A549 (cell line): ENCODE results near the gene TRMT11. TPM values are rescaled to one million over a fixed set of nuclear protein-coding genes. Genes with fewer than 3 reads are reported as not detected.
A peak's percentile ranks its signal among the peaks of the same experiment; 100 is the strongest.

Experiments used
- ATAC-seq, 2 experiments: fragments of 200-7000 bp in 1 of 2; fragments of >200 bp in 1 of 2; cut with Nextera tagmentation in 1 of 2; cut with Tn5 transposase in 1 of 2; 3 replicates each; pipeline versions ENCODE4 v1.8.0 to v1.9.1; 2018 to 2020; ENCODE audit warnings: mild to moderate bottlenecking in 1 of 2, moderate library complexity in 1 of 2
- CTCF ChIA-PET: fragments of 300-600 bp; sonication (Branson Sonifier 250); formaldehyde crosslinking; extraction: SDS; loops from one replicate; lab custom pipeline; 2021; ENCODE audit warnings: antibody characterized with exemption, inconsistent platforms; lab: Yijun Ruan, JAX
- POLR2A ChIA-PET: fragments of 350-600 bp; formaldehyde crosslinking; extraction: SDS; loops from one replicate; lab custom pipeline; 2021; ENCODE audit warnings: antibody characterized with exemption, inconsistent platforms; lab: Yijun Ruan, JAX
- DNase-seq, 2 experiments: peaks; one replicate each; pipeline versions ENCODE4 v3.0.0 to v3.0.0-alpha.2; 2011 to 2016; ENCODE audit warnings: low read depth in 1 of 2, low spot score in 1 of 2
- FAIRE-seq: peaks from 2 replicates; lab custom pipeline; 2011; peaks lifted over from hg19 to GRCh38; lab: Jason Lieb, UNC
- H3K27ac ChIP-seq, 2 experiments: fragments of >200 bp; sonication (Bioruptor Twin); formaldehyde crosslinking; 3 replicates each; pipeline ENCODE4 v1.5.1; 2016 to 2017
- H3K4me1 ChIP-seq: fragments of >200 bp; sonication (Bioruptor Twin); formaldehyde crosslinking; 3 replicates; pipeline ENCODE4 v1.6.1; 2016
- H3K4me2 ChIP-seq: fragments of >200 bp; sonication (Bioruptor Twin); formaldehyde crosslinking; 3 replicates; pipeline ENCODE4 v1.6.1; 2016
- H3K4me3 ChIP-seq: fragments of >200 bp; sonication (Bioruptor Twin); formaldehyde crosslinking; 3 replicates; pipeline ENCODE4 v1.5.1; 2016
- H3K9me3 ChIP-seq: fragments of >200 bp; sonication (Bioruptor Twin); formaldehyde crosslinking; 3 replicates; pipeline ENCODE4 v1.6.1; 2016
- CEBPB ChIP-seq, 2 experiments: fragments of >200 bp in 1 of 2; sonication (Bioruptor Twin) in 1 of 2; formaldehyde crosslinking in 1 of 2; IDR thresholded peaks; 2 replicates each; pipeline ENCODE4 v1.6.1; 2012 to 2016
- EHF ChIP-seq: fragments of 250-450 bp; sonication (Bioruptor Pico); IDR thresholded peaks from 2 replicates; pipeline ENCODE4 v1.5.0; 2020; ENCODE audit warnings: mild to moderate bottlenecking
- ESRRA ChIP-seq: fragments of 150-350 bp; IDR thresholded peaks from 2 replicates; pipeline ENCODE4 v1.6.1; 2014; ENCODE audit warnings: mild to moderate bottlenecking, low read length, borderline replicate concordance
- FOSL2 ChIP-seq, 2 experiments: fragments of 450-650 bp in 1 of 2; fragments of >200 bp in 1 of 2; sonication (Bioruptor Twin) in 1 of 2; formaldehyde crosslinking; IDR thresholded peaks; 2 replicates each; pipeline versions ENCODE4 v1.5.0 to v1.6.1; 2016 to 2020; ENCODE audit warnings: mild to moderate bottlenecking in 1 of 2, moderate library complexity in 1 of 2
- GATA3 ChIP-seq: IDR thresholded peaks from 2 replicates; pipeline ENCODE4 v1.6.1; 2012; ENCODE audit warnings: borderline replicate concordance
- HDAC2 ChIP-seq: fragments of 200-600 bp; sonication (generic); IDR thresholded peaks from 2 replicates; pipeline ENCODE4 v1.6.1; 2016
- HOXB13 ChIP-seq: fragments of 250-450 bp; sonication (Bioruptor Pico); IDR thresholded peaks from 2 replicates; pipeline ENCODE4 v1.5.0; 2020; ENCODE audit warnings: low read depth, mild to moderate bottlenecking, moderate library complexity
- HOXB5 ChIP-seq: fragments of 250-450 bp; sonication (Bioruptor Pico); IDR thresholded peaks from 2 replicates; pipeline ENCODE4 v1.5.0; 2020; ENCODE audit warnings: mild to moderate bottlenecking, moderate library complexity
- JUN ChIP-seq, 2 experiments: fragments of >200 bp; sonication (Bioruptor Twin); formaldehyde crosslinking; IDR thresholded peaks; 2 replicates in 1 of 2; 3 replicates in 1 of 2; pipeline ENCODE4 v1.6.1; 2016 to 2017
- KDM1A ChIP-seq: fragments of 200-600 bp; sonication (generic); IDR thresholded peaks from 2 replicates; pipeline ENCODE4 v1.6.1; 2016; ENCODE audit warnings: low read depth, mild to moderate bottlenecking
- MAFK ChIP-seq: fragments of 450-650 bp; IDR thresholded peaks from 2 replicates; pipeline ENCODE4 v1.6.1; 2014; ENCODE audit not compliant: partially characterized antibody
- MYC ChIP-seq: IDR thresholded peaks from 2 replicates; pipeline ENCODE4 v1.6.1; 2012; ENCODE audit warnings: mild to moderate bottlenecking, inconsistent platforms, low read length, improper control_type of control experiment, borderline replicate concordance
- PHF8 ChIP-seq: fragments of 200-600 bp; sonication (generic); IDR thresholded peaks from 2 replicates; pipeline ENCODE4 v1.6.1; 2016; ENCODE audit warnings: low read depth, mild to moderate bottlenecking, antibody characterized with exemption, moderate library complexity, borderline replicate concordance
- POLR2A ChIP-seq: IDR thresholded peaks from 2 replicates; pipeline ENCODE4 v1.6.1; 2012; ENCODE audit warnings: mild to moderate bottlenecking, low read length
- RAD21 ChIP-seq, 2 experiments: fragments of >200 bp in 1 of 2; sonication (Bioruptor Twin) in 1 of 2; formaldehyde crosslinking in 1 of 2; IDR thresholded peaks in 1 of 2; conservative IDR thresholded peaks in 1 of 2; 2 replicates in 1 of 2; 3 replicates in 1 of 2; pipeline ENCODE4 v1.6.1; 2012 to 2018; ENCODE audit warnings: inconsistent platforms in 1 of 2
- SMC3 ChIP-seq: fragments of >200 bp; sonication (Bioruptor Twin); formaldehyde crosslinking; IDR thresholded peaks from 3 replicates; pipeline ENCODE4 v1.6.1; 2018; ENCODE audit warnings: inconsistent platforms
- ZFP36 ChIP-seq: fragments of 450-650 bp; IDR thresholded peaks from 2 replicates; pipeline ENCODE4 v1.6.1; 2014; ENCODE audit warnings: borderline replicate concordance; ENCODE audit not compliant: partially characterized antibody
- WGBS: methylation state at CpG from one replicate; pipeline ENCODE4 v1.1.6; 2017; ENCODE audit errors: missing lambda C conversion rate; 5-methylcytosine and 5-hydroxymethylcytosine counted together
- polyA plus RNA-seq, 4 experiments: library from polyadenylated mRNA; depleted of rRNA in 3 of 4; stranded (reverse); fragments of >200 nt; fragmentation: RNase III in 1 of 4; extraction: RNeasy Plus Mini Kit Qiagen cat#74134 plus additional on column Dnase treatment in 1 of 4; gene quantifications; 2 replicates in 3 of 4; 3 replicates in 1 of 4; pipeline ENCODE4 v1.2.3, GENCODE V29; 2011 to 2017
- TF ChIP-seq, protein P1 (sequence below): fragments of 450-650 bp; IDR thresholded peaks from 2 replicates; pipeline ENCODE4 v1.6.1; 2014; ENCODE audit warnings: antibody characterized with exemption
- TF ChIP-seq, protein P2 (sequence below): fragments of 150-350 bp; IDR thresholded peaks from 2 replicates; pipeline ENCODE4 v1.6.1; 2014; ENCODE audit warnings: low read depth, mild to moderate bottlenecking, low read length
- TF ChIP-seq, protein P3 (sequence below): fragments of >200 bp; sonication (Bioruptor Twin); formaldehyde crosslinking; IDR thresholded peaks from 3 replicates; pipeline ENCODE4 v1.5.1; 2016
- TF ChIP-seq, protein P4 (sequence below): IDR thresholded peaks from 2 replicates; pipeline ENCODE4 v1.6.1; 2012
- TF ChIP-seq, protein P5 (sequence below): fragments of >200 bp; sonication (Bioruptor Twin); formaldehyde crosslinking; IDR thresholded peaks from 3 replicates; pipeline ENCODE4 v1.6.1; 2016
- TF ChIP-seq, protein P6 (sequence below): fragments of 250-450 bp; sonication (Bioruptor Pico); IDR thresholded peaks from 2 replicates; pipeline ENCODE4 v1.5.0; 2021; ENCODE audit warnings: mild to moderate bottlenecking, moderate library complexity, borderline replicate concordance

TRMT11 gene
- polyA plus RNA-seq, 2 of the 4 experiments (the other 2 are of a cell fraction): 17.4 to 44.1 TPM

DNA sequence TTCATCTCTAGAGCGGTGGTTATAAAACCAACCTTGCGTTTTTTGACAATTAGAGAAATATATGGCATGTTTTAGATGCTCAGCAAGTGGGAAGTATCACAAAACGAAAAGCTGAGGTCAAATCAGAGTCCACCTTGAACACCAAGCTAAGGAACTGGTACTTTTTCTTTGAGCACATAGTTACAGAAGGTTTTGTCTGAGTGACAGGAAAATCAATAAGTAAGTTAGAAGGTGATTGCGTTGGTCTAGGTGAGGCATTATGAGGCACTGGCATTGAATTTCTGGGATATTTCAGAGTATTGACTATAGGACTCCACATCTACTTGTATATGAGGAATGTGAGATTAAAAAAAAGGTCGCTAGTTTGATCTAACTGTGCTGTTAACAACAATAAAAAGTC, 30.4 kb upstream of the TRMT11 start:
- POLR2A ChIA-PET: interaction anchor here (1.0 to 3.0 kb wide), 3 partner anchors 10 to 174 kb away, joined by 4 to 14 read pairs (median 10); partner anchors contain the start of gene NCOA7
- TF ChIP-seq JUN (IDR thresholded peaks at IDR 0.05): no peak
- TF ChIP-seq, protein P1, sequence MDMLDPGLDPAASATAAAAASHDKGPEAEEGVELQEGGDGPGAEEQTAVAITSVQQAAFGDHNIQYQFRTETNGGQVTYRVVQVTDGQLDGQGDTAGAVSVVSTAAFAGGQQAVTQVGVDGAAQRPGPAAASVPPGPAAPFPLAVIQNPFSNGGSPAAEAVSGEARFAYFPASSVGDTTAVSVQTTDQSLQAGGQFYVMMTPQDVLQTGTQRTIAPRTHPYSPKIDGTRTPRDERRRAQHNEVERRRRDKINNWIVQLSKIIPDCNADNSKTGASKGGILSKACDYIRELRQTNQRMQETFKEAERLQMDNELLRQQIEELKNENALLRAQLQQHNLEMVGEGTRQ: no peak
- TF ChIP-seq, protein P2, sequence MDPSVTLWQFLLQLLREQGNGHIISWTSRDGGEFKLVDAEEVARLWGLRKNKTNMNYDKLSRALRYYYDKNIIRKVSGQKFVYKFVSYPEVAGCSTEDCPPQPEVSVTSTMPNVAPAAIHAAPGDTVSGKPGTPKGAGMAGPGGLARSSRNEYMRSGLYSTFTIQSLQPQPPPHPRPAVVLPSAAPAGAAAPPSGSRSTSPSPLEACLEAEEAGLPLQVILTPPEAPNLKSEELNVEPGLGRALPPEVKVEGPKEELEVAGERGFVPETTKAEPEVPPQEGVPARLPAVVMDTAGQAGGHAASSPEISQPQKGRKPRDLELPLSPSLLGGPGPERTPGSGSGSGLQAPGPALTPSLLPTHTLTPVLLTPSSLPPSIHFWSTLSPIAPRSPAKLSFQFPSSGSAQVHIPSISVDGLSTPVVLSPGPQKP: no peak
- no peak for TF ChIP-seq MAFK
- no peak for TF ChIP-seq POLR2A
- TF ChIP-seq KDM1A: no peak
- no peak for TF ChIP-seq EHF (CRISPR knock-in tag)
- TF ChIP-seq, protein P3, sequence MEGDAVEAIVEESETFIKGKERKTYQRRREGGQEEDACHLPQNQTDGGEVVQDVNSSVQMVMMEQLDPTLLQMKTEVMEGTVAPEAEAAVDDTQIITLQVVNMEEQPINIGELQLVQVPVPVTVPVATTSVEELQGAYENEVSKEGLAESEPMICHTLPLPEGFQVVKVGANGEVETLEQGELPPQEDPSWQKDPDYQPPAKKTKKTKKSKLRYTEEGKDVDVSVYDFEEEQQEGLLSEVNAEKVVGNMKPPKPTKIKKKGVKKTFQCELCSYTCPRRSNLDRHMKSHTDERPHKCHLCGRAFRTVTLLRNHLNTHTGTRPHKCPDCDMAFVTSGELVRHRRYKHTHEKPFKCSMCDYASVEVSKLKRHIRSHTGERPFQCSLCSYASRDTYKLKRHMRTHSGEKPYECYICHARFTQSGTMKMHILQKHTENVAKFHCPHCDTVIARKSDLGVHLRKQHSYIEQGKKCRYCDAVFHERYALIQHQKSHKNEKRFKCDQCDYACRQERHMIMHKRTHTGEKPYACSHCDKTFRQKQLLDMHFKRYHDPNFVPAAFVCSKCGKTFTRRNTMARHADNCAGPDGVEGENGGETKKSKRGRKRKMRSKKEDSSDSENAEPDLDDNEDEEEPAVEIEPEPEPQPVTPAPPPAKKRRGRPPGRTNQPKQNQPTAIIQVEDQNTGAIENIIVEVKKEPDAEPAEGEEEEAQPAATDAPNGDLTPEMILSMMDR: no peak
- 36% methylated on average over 5 of the region's 5 CpGs for whole genome bisulfite sequencing
- Histone ChIP-seq H3K4me3 (peak overlapping the region; percentile 86; the same call in 2 of the 3 replicates), H3K4me1 (peaks cover 28% of the 10 kb centered on the region), H3K9me3 (no peaks in the 10 kb centered on the region), H3K4me2 (peak overlapping the region; percentile 86), H3K27ac (peak overlapping the region; percentile 95 to 96)
- FAIRE-seq (no peak), ATAC-seq (no peak), DNase-seq (no peak)
- CTCF ChIA-PET: interaction anchor here (0.6 to 8.4 kb wide), 39 partner anchors 10 to 203 kb away, joined by 3 to 148 read pairs (median 7); partner anchors contain the start of genes NCOA7 and TRMT11

DNA sequence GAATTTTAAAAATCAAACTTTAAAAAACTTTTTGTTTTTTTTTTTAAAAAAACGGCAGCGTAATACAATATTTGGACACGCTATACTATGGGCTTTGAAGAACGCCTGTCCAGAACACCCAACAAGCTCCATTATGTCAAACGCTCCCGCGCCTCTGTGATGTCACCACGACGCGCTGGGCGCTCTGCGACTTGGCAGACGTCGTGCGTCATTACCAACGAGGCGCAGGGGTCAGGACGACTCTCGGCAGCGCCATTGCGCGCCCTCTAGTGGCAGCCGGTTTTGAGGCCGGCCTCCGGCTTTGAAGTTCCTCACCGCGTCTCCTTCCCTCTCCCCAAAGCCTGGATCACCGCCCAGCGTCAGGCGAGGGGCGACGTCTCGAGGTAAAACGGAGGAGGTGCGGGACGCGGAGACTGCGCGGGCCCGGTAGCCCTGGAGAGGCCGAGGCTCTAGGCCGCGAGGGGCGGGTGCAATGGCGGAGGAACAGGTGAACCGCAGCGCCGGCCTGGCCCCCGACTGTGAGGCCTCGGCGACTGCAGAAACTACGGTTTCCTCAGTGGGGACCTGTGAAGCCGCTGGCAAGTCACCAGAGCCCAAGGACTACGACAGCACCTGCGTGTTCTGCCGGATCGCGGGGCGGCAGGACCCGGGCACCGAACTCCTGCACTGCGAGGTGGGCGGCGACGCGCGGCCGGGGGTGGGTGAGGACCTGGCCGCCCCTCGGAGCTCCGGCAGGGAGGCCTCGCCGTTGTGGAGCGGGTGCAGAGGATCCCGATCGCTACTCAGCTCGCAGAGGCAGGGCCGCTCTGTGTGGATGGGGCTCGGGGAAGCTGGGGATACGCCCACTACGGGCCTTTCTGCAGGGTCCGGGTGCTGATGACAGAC, 29.6 kb upstream of the TRMT11 start, which contains the start of gene HINT3:
Gene HINT3, plus strand, starts transcription at position 265 of the 885 bp plus-strand sequence. Its CDS starts 208 bp downstream, at position 473.
- peak within 1 kb of the TSS; percentile 86 for H3K4me2 ChIP-seq
- ChIA-PET POLR2A (interaction anchor here (1.0 to 3.0 kb wide), 4 partner anchors 10 to 175 kb away, joined by 4 to 14 read pairs (median 8); partner anchors contain the start of genes NCOA7 and TRMT11), CTCF (interaction anchor here (0.5 to 8.4 kb wide), 52 partner anchors 8 to 204 kb away, joined by 3 to 148 read pairs (median 5); partner anchors contain the start of genes NCOA7 and TRMT11)
- H3K27ac ChIP-seq: peak within 1 kb of the TSS; percentile 95 to 96
- H3K9me3 ChIP-seq: no peaks in the 10 kb centered on the region
- DNase-seq (peak; percentile 78 to 97), ATAC-seq (peak; percentile 85 to 89), FAIRE-seq (no peak)
- peak within 1 kb of the TSS; percentile 86 for H3K4me3 ChIP-seq
- WGBS: 1% methylated on average over 21 of the region's 82 CpGs
- peaks cover 22% of the 10 kb centered on the region; the same call in 2 of the 3 replicates for H3K4me1 ChIP-seq
- TF ChIP-seq GATA3 (peak; percentile 24; the same call in 1 of the 2 replicates), HOXB5 (CRISPR knock-in tag) (peak; percentile 63; the same call in 1 of the 2 replicates), JUN (IDR thresholded peaks at IDR 0.05) (peak; percentile 35 to 78; a peak in 2 of 5 replicates), ESRRA (no peak), SMC3 (peak; percentile 89), CEBPB (IDR thresholded peaks at IDR 0.05) (no peak), RAD21 (conservative IDR thresholded peaks at IDR 0.05 in 1 of 2, IDR thresholded peaks at IDR 0.05 in 1 of 2) (peak; percentile 67 to 85), MYC (0 out of 2 replicates have a peak, but pooled peaks have one; percentile 8), HOXB13 (0 out of 2 replicates have a peak, but pooled peaks have one; percentile 28), ZFP36 (no peak), FOSL2 (IDR thresholded peaks at IDR 0.05) (no peak), FOSL2 (CRISPR knock-in tag; IDR thresholded peaks at IDR 0.05) (peak; percentile 46), PHF8 (peak; percentile 39; the same call in 1 of the 2 replicates), HDAC2 (no peak)
- TF ChIP-seq, protein P4, sequence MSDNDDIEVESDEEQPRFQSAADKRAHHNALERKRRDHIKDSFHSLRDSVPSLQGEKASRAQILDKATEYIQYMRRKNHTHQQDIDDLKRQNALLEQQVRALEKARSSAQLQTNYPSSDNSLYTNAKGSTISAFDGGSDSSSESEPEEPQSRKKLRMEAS: peak; percentile 87
- TF ChIP-seq, protein P5, sequence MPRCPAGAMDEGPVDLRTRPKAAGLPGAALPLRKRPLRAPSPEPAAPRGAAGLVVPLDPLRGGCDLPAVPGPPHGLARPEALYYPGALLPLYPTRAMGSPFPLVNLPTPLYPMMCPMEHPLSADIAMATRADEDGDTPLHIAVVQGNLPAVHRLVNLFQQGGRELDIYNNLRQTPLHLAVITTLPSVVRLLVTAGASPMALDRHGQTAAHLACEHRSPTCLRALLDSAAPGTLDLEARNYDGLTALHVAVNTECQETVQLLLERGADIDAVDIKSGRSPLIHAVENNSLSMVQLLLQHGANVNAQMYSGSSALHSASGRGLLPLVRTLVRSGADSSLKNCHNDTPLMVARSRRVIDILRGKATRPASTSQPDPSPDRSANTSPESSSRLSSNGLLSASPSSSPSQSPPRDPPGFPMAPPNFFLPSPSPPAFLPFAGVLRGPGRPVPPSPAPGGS: peak; percentile 33; the same call in 1 of the 3 replicates
- TF ChIP-seq, protein P6, sequence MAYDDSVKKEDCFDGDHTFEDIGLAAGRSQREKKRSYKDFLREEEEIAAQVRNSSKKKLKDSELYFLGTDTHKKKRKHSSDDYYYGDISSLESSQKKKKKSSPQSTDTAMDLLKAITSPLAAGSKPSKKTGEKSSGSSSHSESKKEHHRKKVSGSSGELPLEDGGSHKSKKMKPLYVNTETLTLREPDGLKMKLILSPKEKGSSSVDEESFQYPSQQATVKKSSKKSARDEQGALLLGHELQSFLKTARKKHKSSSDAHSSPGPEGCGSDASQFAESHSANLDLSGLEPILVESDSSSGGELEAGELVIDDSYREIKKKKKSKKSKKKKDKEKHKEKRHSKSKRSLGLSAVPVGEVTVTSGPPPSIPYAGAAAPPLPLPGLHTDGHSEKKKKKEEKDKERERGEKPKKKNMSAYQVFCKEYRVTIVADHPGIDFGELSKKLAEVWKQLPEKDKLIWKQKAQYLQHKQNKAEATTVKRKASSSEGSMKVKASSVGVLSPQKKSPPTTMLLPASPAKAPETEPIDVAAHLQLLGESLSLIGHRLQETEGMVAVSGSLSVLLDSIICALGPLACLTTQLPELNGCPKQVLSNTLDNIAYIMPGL (CRISPR knock-in tag): peak; percentile 86; the same call in 1 of the 2 replicates
- TF ChIP-seq, protein P3: peak; percentile 82
